Activated CD8-positive, alpha-beta memory T cell treated with anti-CD3 and anti-CD28 coated beads, Interleukin-2, amount 50 U/mL, for 48 hours (primary cell): ENCODE data around the gene ACER1.
A peak's percentile ranks its signal among the peaks of the same experiment; 100 is the strongest.

Source experiments
- DNase-seq: peaks from one replicate; pipeline ENCODE4 v3.0.0-alpha.2; 2020

ACER1 gene

GRCh38 chr19:6263735-6264444, 69.5 kb downstream of the ACER1 start:
- no peak for DNase-seq

GRCh38 chr19:6263306-6263705, 70.1 kb downstream of the ACER1 start:
- no peak for DNase-seq

- no peak for DNase-seq
Measured at GRCh38 chr19:6262519-6262918, 70.9 kb downstream of the ACER1 start.

GRCh38 chr19:6261883-6262282, 71.5 kb downstream of the ACER1 start:
- no peak for DNase-seq

- peak; percentile 67 for DNase-seq
Measured at GRCh38 chr19:6260912-6261650, 72.3 kb downstream of the ACER1 start.

- no peak for DNase-seq
Measured at GRCh38 chr19:6260376-6260775, 73.0 kb downstream of the ACER1 start.

GRCh38 chr19:6259312-6259861, 74.0 kb downstream of the ACER1 start:
- DNase-seq = no peak

GRCh38 chr19:6258812-6259311, 74.5 kb downstream of the ACER1 start:
- no peak for DNase-seq
